HG03520 (cell line): ENCODE measurements around the gene JAGN1.
"Not testable (repeated sequence)": the region's sequence is repeated elsewhere in the genome, so short reads cannot be mapped to it uniquely, and the experiment has no call there.

Experiments
- ATAC-seq: cut with Tn5 transposase; IDR thresholded peaks from one replicate; pipeline ENCODE4 v1.9.1; 2021; ENCODE audit warnings: mild to moderate bottlenecking, moderate library complexity; ENCODE audit not compliant: unreplicated experiment

Gene JAGN1

GRCh38 chr3:9916734-9917680 lies 26.6 kb downstream of the JAGN1 start, which contains the start of gene IL17RC:
IL17RC (plus strand) TSS chr3:9917098; CDS start chr3:9917316, 218 bp downstream.
- ATAC-seq, result no peak

GRCh38 chr3:9917820-9918219 lies 27.4 kb downstream of the JAGN1 start:
- no peak for ATAC-seq

GRCh38 chr3:9918261-9919038 lies 28.0 kb downstream of the JAGN1 start:
- no peak for ATAC-seq

- ATAC-seq, result no peak
Observed at GRCh38 chr3:9928158-9928557, 37.7 kb downstream of the JAGN1 start.

- no peak for ATAC-seq
Observed at GRCh38 chr3:9930804-9931418, 40.5 kb downstream of the JAGN1 start.

GRCh38 chr3:9932535-9932842 lies 42.1 kb downstream of the JAGN1 start:
- ATAC-seq, result no peak

- ATAC-seq, result peak; percentile 67
Observed at GRCh38 chr3:9932843-9933560, 42.6 kb downstream of the JAGN1 start.

- ATAC-seq, result peak; percentile 82
Observed at GRCh38 chr3:9933561-9934234, 43.3 kb downstream of the JAGN1 start, which contains the start of gene CRELD1. CRELD1 (plus strand) TSS chr3:9933834; CDS start chr3:9934439, 605 bp downstream.

GRCh38 chr3:9934235-9934621 lies 43.8 kb downstream of the JAGN1 start:
- ATAC-seq, result no peak

GRCh38 chr3:9934993-9935392 lies 44.6 kb downstream of the JAGN1 start:
- no peak for ATAC-seq

- ATAC-seq, result no peak
Observed at GRCh38 chr3:9935966-9936510, 45.6 kb downstream of the JAGN1 start.

- no peak for ATAC-seq
Observed at GRCh38 chr3:9937486-9938238, 47.3 kb downstream of the JAGN1 start.

GRCh38 chr3:9938966-9939365 lies 48.6 kb downstream of the JAGN1 start:
- ATAC-seq, result no peak

- ATAC-seq, result not testable (repeated sequence)
Observed at GRCh38 chr3:9939906-9940305, 49.5 kb downstream of the JAGN1 start.

GRCh38 chr3:9940746-9941145 lies 50.3 kb downstream of the JAGN1 start:
- ATAC-seq, result no peak

GRCh38 chr3:9942164-9942563 lies 51.8 kb downstream of the JAGN1 start:
- ATAC-seq, result no peak

GRCh38 chr3:9942934-9943690 lies 52.7 kb downstream of the JAGN1 start:
- no peak for ATAC-seq
